ENCODE measurements around the gene RSPRY1. TPM values are rescaled to one million over a fixed set of nuclear protein-coding genes. Genes with fewer than 3 reads are reported as not detected.

Gene RSPRY1
- total RNA-seq, 1 donor from 2014 or later: 76.8 TPM

GRCh38 chr16:57202095-57202886, 16.2 kb downstream of the RSPRY1 start:
- H3K27ac Mint-ChIP-seq (ENCODE audit: unreplicated experiment): peak overlapping the region; percentile 42
- FAIRE-seq: no peak

GRCh38 chr16:57203451-57203850, 17.3 kb downstream of the RSPRY1 start:
- Histone ChIP-seq H3K9me3 (ENCODE audit: insufficient read depth, low read depth, low read length) (no peaks in the 10 kb centered on the region), H3K4me1 (ENCODE audit: insufficient read depth, low read length) (no peaks in the 10 kb centered on the region), H4K20me1 (ENCODE audit: insufficient read depth, low read length) (peaks cover 31% of the 10 kb centered on the region), H3K4me3 (ENCODE audit: insufficient read depth, low read depth, low read length) (no peak overlapping the region), H2AFZ (ENCODE audit: low read depth, low read length) (no peak overlapping the region), H3K27ac (ENCODE audit: low read depth, low read length) (no peak overlapping the region), H3K9ac (ENCODE audit: low read length) (no peak overlapping the region), H3K4me2 (ENCODE audit: low read length) (no peak overlapping the region), H3K36me3 (ENCODE audit: insufficient read depth, low read length) (peaks cover 29% of the 10 kb centered on the region), H3K79me2 (ENCODE audit: insufficient read depth, low read length) (peaks cover 63% of the 10 kb centered on the region), H3K27me3 (ENCODE audit: insufficient read depth, low read length) (no peaks in the 10 kb centered on the region)
- DNase-seq (ENCODE audit: low read depth) (peak; percentile 31), FAIRE-seq (no peak)
- peaks cover 11% of the 10 kb centered on the region for H3K4me1 Mint-ChIP-seq (ENCODE audit: low read depth, unreplicated experiment)
- no peak overlapping the region for H3K4me3 Mint-ChIP-seq (ENCODE audit: unreplicated experiment)
- no peaks in the 10 kb centered on the region for H3K27me3 Mint-ChIP-seq (ENCODE audit: low read depth, unreplicated experiment)
- TF ChIP-seq EZH2 (IDR thresholded peaks at IDR 0.05; ENCODE audit: insufficient read depth, low read length): no peak
- no peak for TF ChIP-seq CTCF (IDR thresholded peaks at IDR 0.05; ENCODE audit: insufficient read depth, low read depth, low read length)
- peak overlapping the region; percentile 2 for H3K27ac Mint-ChIP-seq (ENCODE audit: unreplicated experiment)
- H3K9me3 Mint-ChIP-seq (ENCODE audit: unreplicated experiment): no peaks in the 10 kb centered on the region
- peaks cover 30% of the 10 kb centered on the region for H3K36me3 Mint-ChIP-seq (ENCODE audit: low read depth, unreplicated experiment)

More at GRCh38 chr16:57202095-57202886, 16.2 kb downstream of the RSPRY1 start:
- Histone ChIP-seq H3K9me3 (ENCODE audit: insufficient read depth, low read depth, low read length) (no peaks in the 10 kb centered on the region), H3K9ac (ENCODE audit: low read length) (no peak overlapping the region), H3K4me2 (ENCODE audit: low read length) (no peak overlapping the region), H2AFZ (ENCODE audit: low read depth, low read length) (no peak overlapping the region), H3K36me3 (ENCODE audit: insufficient read depth, low read length) (peaks cover 22% of the 10 kb centered on the region), H3K4me1 (ENCODE audit: insufficient read depth, low read length) (no peaks in the 10 kb centered on the region), H3K27ac (ENCODE audit: low read depth, low read length) (no peak overlapping the region), H3K79me2 (ENCODE audit: insufficient read depth, low read length) (peaks cover 68% of the 10 kb centered on the region), H3K4me3 (ENCODE audit: insufficient read depth, low read depth, low read length) (no peak overlapping the region), H4K20me1 (ENCODE audit: insufficient read depth, low read length) (peaks cover 25% of the 10 kb centered on the region), H3K27me3 (ENCODE audit: insufficient read depth, low read length) (no peaks in the 10 kb centered on the region)
- Mint-ChIP-seq H3K36me3 (ENCODE audit: low read depth, unreplicated experiment) (peaks cover 30% of the 10 kb centered on the region), H3K4me1 (ENCODE audit: low read depth, unreplicated experiment) (peaks cover 13% of the 10 kb centered on the region), H3K4me3 (ENCODE audit: unreplicated experiment) (no peak overlapping the region), H3K9me3 (ENCODE audit: unreplicated experiment) (no peaks in the 10 kb centered on the region), H3K27me3 (ENCODE audit: low read depth, unreplicated experiment) (no peaks in the 10 kb centered on the region)
- DNase-seq (ENCODE audit: low read depth): no peak
- TF ChIP-seq EZH2 (IDR thresholded peaks at IDR 0.05; ENCODE audit: insufficient read depth, low read length) (no peak), CTCF (IDR thresholded peaks at IDR 0.05; ENCODE audit: insufficient read depth, low read depth, low read length) (no peak)

- peaks cover 26% of the 10 kb centered on the region for H3K36me3 Mint-ChIP-seq (ENCODE audit: low read depth, unreplicated experiment)
- Histone ChIP-seq H3K9me3 (ENCODE audit: insufficient read depth, low read depth, low read length) (no peaks in the 10 kb centered on the region), H3K4me1 (ENCODE audit: insufficient read depth, low read length) (no peaks in the 10 kb centered on the region), H4K20me1 (ENCODE audit: insufficient read depth, low read length) (peaks cover 31% of the 10 kb centered on the region), H2AFZ (ENCODE audit: low read depth, low read length) (no peak overlapping the region), H3K79me2 (ENCODE audit: insufficient read depth, low read length) (peaks cover 51% of the 10 kb centered on the region), H3K4me2 (ENCODE audit: low read length) (no peak overlapping the region), H3K9ac (ENCODE audit: low read length) (no peak overlapping the region), H3K27me3 (ENCODE audit: insufficient read depth, low read length) (no peaks in the 10 kb centered on the region), H3K4me3 (ENCODE audit: insufficient read depth, low read depth, low read length) (no peak overlapping the region), H3K36me3 (ENCODE audit: insufficient read depth, low read length) (peaks cover 29% of the 10 kb centered on the region), H3K27ac (ENCODE audit: low read depth, low read length) (no peak overlapping the region)
- no peaks in the 10 kb centered on the region for H3K27me3 Mint-ChIP-seq (ENCODE audit: low read depth, unreplicated experiment)
- no peak overlapping the region for H3K27ac Mint-ChIP-seq (ENCODE audit: unreplicated experiment)
- DNase-seq (ENCODE audit: low read depth) (no peak), FAIRE-seq (no peak)
- no peaks in the 10 kb centered on the region for H3K9me3 Mint-ChIP-seq (ENCODE audit: unreplicated experiment)
- H3K4me1 Mint-ChIP-seq (ENCODE audit: low read depth, unreplicated experiment): peaks cover 4% of the 10 kb centered on the region
- no peak overlapping the region for H3K4me3 Mint-ChIP-seq (ENCODE audit: unreplicated experiment)
- TF ChIP-seq EZH2 (IDR thresholded peaks at IDR 0.05; ENCODE audit: insufficient read depth, low read length) (no peak), CTCF (IDR thresholded peaks at IDR 0.05; ENCODE audit: insufficient read depth, low read depth, low read length) (no peak)
These were observed 18.5 kb downstream of the RSPRY1 start for GRCh38 chr16:57204675-57205074.
